Caco-2 (cell line): ENCODE measurements around the gene NSDHL. TPM values are rescaled to one million over a fixed set of nuclear protein-coding genes. Genes with fewer than 3 reads are reported as not detected.

Experiments
- BruUV-seq: library from RNA; stranded (reverse); fragments of 400-500 nt; replicated peaks from 2 replicates; lab custom pipeline; 2021; lab: Mats Ljungman, UMichigan
- CTCF ChIA-PET: fragments of 300-600 bp; sonication (Branson Sonifier 250); formaldehyde crosslinking; loops from one replicate; lab custom pipeline; 2022; ENCODE audit warnings: antibody characterized with exemption; lab: Charles Lee
- POLR2A ChIA-PET: fragments of 300-600 bp; sonication (Branson Sonifier 250); formaldehyde crosslinking; loops from one replicate; lab custom pipeline; 2022; ENCODE audit warnings: antibody characterized with exemption; lab: Charles Lee
- DNase-seq, 2 experiments: peaks; one replicate each; pipeline versions ENCODE4 v3.0.0 to v3.0.0-alpha.2; 2020 to 2022
- H3K27me3 ChIP-seq: replicated peaks from 2 replicates; pipeline ENCODE4 v1.6.0; 2011; ENCODE audit warnings: low read length; ENCODE audit not compliant: control insufficient read depth, insufficient read depth
- H3K36me3 ChIP-seq: 2 replicates; pipeline ENCODE4 v1.5.1; 2011; ENCODE audit warnings: low read length; ENCODE audit not compliant: control insufficient read depth, insufficient read depth
- H3K4me1 ChIP-seq: fragments of 250-450 bp; sonication (Bioruptor Pico); 2 replicates; pipeline ENCODE4 v1.5.1; 2020; ENCODE audit warnings: mild to moderate bottlenecking
- H3K4me3 ChIP-seq: 2 replicates; pipeline ENCODE4 v1.5.1; 2011; ENCODE audit warnings: low read depth, mild to moderate bottlenecking, control low read depth, low read length
- H3K9me3 ChIP-seq: fragments of 250-450 bp; sonication (Bioruptor Pico); 2 replicates; pipeline ENCODE4 v1.5.1; 2020; ENCODE audit warnings: mild to moderate bottlenecking, moderate library complexity
- H3K27ac Mint-ChIP-seq: one replicate; pipeline ENCODE4 v1.8.0; 2022; ENCODE audit warnings: mixed read lengths; ENCODE audit not compliant: unreplicated experiment
- H3K27me3 Mint-ChIP-seq: one replicate; pipeline ENCODE4 v1.8.0; 2022; ENCODE audit warnings: mixed read lengths; ENCODE audit not compliant: insufficient read depth, unreplicated experiment
- H3K36me3 Mint-ChIP-seq: one replicate; pipeline ENCODE4 v1.8.0; 2022; ENCODE audit warnings: mild to moderate bottlenecking, mixed read lengths; ENCODE audit not compliant: insufficient read depth, unreplicated experiment
- H3K4me1 Mint-ChIP-seq: one replicate; pipeline ENCODE4 v1.8.0; 2022; ENCODE audit warnings: low read depth, mixed read lengths; ENCODE audit not compliant: unreplicated experiment
- H3K4me3 Mint-ChIP-seq: one replicate; pipeline ENCODE4 v1.8.0; 2022; ENCODE audit warnings: mild to moderate bottlenecking, moderate library complexity, mixed read lengths; ENCODE audit not compliant: unreplicated experiment
- H3K9me3 Mint-ChIP-seq: one replicate; pipeline ENCODE4 v1.8.0; 2022; ENCODE audit warnings: mixed read lengths; ENCODE audit not compliant: unreplicated experiment
- intact Hi-C: fragments of 100-400 bp; cut with micrococcal nuclease; formaldehyde crosslinking; loops from one replicate; pipeline ENCODE4 v1.10.0; 2022; ENCODE audit not compliant: unreplicated experiment
- total RNA-seq: library from RNA; stranded (reverse); gene quantifications from 2 replicates; pipeline ENCODE4 v1.2.3, GENCODE V29; 2022
- TF ChIP-seq, protein P1 (sequence below), 2 experiments: fragments of 200-600 bp in 1 of 2; IDR thresholded peaks; 1 replicate in 1 of 2; 2 replicates in 1 of 2; pipeline versions ENCODE4 v1.5.1 to v1.8.0; 2011 to 2022; ENCODE audit warnings: antibody characterized with exemption in 1 of 2, control low read depth in 1 of 2, inconsistent platforms in 1 of 2, low read depth in 1 of 2, low read length in 1 of 2, mild to moderate bottlenecking in 1 of 2, moderate library complexity in 1 of 2; ENCODE audit not compliant: insufficient read depth in 1 of 2, severe bottlenecking in 1 of 2, unreplicated experiment in 1 of 2

Gene NSDHL
- total RNA-seq, 1 experiment from 2014 or later = 34.9 TPM

DNA sequence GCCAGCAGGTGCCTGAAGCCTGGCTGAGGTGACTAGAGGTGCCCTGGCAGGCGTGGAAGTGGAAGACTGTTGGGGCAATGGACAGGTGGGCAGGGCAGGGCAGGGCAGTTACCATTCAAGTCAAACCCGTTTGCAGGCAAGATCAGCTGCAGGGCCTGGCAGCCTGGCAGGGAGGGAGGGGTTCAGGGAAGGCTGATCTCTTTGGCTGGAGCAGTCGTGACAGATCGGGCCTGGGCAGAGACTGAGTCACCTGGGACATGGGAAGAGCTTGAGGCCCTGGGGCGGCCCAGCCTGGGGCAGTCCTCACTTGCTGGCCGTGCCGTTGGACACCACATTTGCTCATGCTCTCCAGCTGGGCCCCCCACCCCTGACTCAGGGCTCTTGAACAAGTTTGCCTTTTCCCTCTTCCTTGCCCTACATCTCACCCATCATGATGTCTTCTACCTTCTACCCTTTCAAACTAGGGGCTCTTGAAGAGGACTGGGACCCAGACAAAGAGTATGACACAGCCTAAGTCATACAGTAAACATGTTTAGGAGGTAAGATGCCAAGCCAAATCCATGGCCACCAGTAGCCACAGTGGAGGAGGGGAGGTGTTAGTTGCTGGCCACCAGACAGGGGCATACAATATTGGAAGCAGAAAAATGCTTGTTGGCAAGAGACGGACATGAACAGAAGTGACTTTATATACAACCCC lies 65.0 kb downstream of the NSDHL start:
- Mint-ChIP-seq H3K36me3 (no peaks in the 10 kb centered on the region), H3K27me3 (peaks cover 4% of the 10 kb centered on the region), H3K4me1 (peaks cover 12% of the 10 kb centered on the region), H3K4me3 (no peak overlapping the region), H3K9me3 (no peaks in the 10 kb centered on the region), H3K27ac (peak overlapping the region; percentile 82)
- no peak for DNase-seq
- Histone ChIP-seq H3K9me3 (no peaks in the 10 kb centered on the region), H3K27me3 (no peaks in the 10 kb centered on the region), H3K4me1 (peaks cover 9% of the 10 kb centered on the region), H3K4me3 (no peak overlapping the region), H3K36me3 (no peaks in the 10 kb centered on the region)
- CTCF ChIA-PET = no interaction called here
- POLR2A ChIA-PET = no interaction called here
- BruUV-seq = no TSS peak
- intact Hi-C loops = no loop called here
- TF ChIP-seq, protein P1, sequence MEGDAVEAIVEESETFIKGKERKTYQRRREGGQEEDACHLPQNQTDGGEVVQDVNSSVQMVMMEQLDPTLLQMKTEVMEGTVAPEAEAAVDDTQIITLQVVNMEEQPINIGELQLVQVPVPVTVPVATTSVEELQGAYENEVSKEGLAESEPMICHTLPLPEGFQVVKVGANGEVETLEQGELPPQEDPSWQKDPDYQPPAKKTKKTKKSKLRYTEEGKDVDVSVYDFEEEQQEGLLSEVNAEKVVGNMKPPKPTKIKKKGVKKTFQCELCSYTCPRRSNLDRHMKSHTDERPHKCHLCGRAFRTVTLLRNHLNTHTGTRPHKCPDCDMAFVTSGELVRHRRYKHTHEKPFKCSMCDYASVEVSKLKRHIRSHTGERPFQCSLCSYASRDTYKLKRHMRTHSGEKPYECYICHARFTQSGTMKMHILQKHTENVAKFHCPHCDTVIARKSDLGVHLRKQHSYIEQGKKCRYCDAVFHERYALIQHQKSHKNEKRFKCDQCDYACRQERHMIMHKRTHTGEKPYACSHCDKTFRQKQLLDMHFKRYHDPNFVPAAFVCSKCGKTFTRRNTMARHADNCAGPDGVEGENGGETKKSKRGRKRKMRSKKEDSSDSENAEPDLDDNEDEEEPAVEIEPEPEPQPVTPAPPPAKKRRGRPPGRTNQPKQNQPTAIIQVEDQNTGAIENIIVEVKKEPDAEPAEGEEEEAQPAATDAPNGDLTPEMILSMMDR (IDR thresholded peaks at IDR 0.05; ENCODE audit: insufficient read depth in 1 of 2, low read depth in 1 of 2, low read length in 1 of 2, severe bottlenecking in 1 of 2, unreplicated experiment in 1 of 2) = no peak

DNA sequence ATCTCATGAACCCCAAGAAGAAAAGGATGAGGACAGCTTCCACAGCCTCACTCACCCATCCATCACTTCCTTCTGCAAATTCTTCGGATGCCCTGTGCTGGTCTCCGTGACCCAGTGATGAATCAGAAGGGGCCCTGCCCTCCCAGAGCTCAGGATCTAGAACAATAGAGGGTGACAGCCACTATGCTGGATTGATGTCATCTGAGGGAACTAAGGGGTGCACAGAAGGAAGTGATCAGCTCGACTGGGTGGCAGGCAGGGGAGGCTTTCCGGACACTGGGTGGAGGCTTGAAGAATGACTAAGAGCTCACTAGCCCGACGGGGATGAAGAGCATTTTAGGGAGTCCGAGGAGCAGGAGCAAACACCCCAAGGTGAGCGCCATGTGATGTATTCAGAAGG lies 65.6 kb downstream of the NSDHL start:
- H3K4me3 Mint-ChIP-seq = peak overlapping the region; percentile 51
- POLR2A ChIA-PET = no interaction called here
- H3K27me3 ChIP-seq = no peaks in the 10 kb centered on the region
- H3K36me3 Mint-ChIP-seq = no peaks in the 10 kb centered on the region
- H3K36me3 ChIP-seq = no peaks in the 10 kb centered on the region
- H3K4me1 ChIP-seq = peaks cover 9% of the 10 kb centered on the region
- H3K9me3 Mint-ChIP-seq = no peaks in the 10 kb centered on the region
- H3K4me1 Mint-ChIP-seq = peaks cover 12% of the 10 kb centered on the region
- no peak overlapping the region for H3K4me3 ChIP-seq
- TF ChIP-seq, protein P1 (IDR thresholded peaks at IDR 0.05; ENCODE audit: insufficient read depth in 1 of 2, low read depth in 1 of 2, low read length in 1 of 2, severe bottlenecking in 1 of 2, unreplicated experiment in 1 of 2) = no peak
- H3K27me3 Mint-ChIP-seq = no peaks in the 10 kb centered on the region
- no TSS peak for BruUV-seq
- peak overlapping the region; percentile 82 for H3K27ac Mint-ChIP-seq
- intact Hi-C loops = no loop called here
- DNase-seq = no peak
- CTCF ChIA-PET = no interaction called here
- H3K9me3 ChIP-seq = no peaks in the 10 kb centered on the region

DNA sequence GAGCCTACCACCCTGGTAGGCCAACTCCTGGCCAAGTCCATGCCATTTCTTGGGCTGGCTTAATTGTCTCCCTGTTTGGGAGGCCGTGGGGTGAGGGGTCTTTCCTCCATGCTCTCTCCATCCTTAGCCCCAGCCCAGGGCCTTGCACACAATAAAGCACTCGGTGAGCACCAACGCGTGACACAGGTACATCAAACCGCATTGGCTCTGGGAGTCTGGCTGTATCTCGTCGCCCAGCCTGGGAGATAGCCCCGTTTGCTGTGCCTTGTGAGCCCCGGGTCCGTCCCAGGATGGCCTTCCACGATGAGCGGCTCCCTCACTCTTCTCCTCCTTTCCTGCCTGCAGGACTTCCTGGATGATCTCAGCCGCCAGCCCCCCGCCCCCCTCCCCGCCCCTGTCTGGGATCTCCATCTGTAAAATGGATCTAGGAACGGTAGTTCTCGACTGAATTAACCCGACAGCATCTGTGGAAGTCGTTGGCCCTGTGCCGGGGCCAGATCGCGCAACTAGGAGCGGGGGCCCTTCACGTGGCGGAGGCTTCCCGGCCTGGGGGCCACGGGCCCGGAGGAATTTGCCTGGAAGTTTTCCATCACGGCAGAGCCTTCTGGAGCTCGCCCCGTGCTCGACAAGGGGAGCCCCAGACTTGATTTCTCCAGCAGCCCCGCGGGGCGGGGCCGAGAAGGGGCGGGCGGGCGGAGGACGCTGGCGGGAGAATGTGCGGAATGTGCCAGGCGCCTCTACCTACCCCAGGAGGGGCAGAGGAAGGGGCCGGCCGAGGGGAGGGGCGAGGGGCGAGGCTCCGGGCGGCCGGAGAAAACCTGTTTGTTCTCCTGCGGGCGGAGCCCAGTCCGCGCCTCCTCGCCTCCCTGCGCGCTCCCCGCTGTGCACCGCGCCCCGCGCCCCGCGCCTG lies 66.6 kb downstream of the NSDHL start, which contains the start of gene ZNF185:
TSS of gene ZNF185 (plus strand) at position 846 of the 910 bp plus-strand sequence. CDS start 16,423 bp downstream, outside the sequence.
- peak within 1 kb of the TSS; percentile 82 for H3K27ac Mint-ChIP-seq
- CTCF ChIA-PET = no interaction called here

More for the DNA sequence above, 66.6 kb downstream of the NSDHL start, which contains the start of gene ZNF185:
- no TSS peak for BruUV-seq
- Histone ChIP-seq H3K4me1 (peaks cover 9% of the 10 kb centered on the region), H3K27me3 (no peaks in the 10 kb centered on the region), H3K9me3 (no peaks in the 10 kb centered on the region), H3K4me3 (peak within 1 kb of the TSS; percentile 36), H3K36me3 (no peaks in the 10 kb centered on the region)
- Mint-ChIP-seq H3K36me3 (no peaks in the 10 kb centered on the region), H3K4me1 (peaks cover 12% of the 10 kb centered on the region), H3K27me3 (no peaks in the 10 kb centered on the region), H3K4me3 (peak within 1 kb of the TSS; percentile 51), H3K9me3 (no peaks in the 10 kb centered on the region)
- POLR2A ChIA-PET = no interaction called here
- intact Hi-C loops = no loop called here
- peak; percentile 77 to 80 for DNase-seq
- TF ChIP-seq, protein P1 (IDR thresholded peaks at IDR 0.05; ENCODE audit: insufficient read depth in 1 of 2, low read depth in 1 of 2, low read length in 1 of 2, severe bottlenecking in 1 of 2, unreplicated experiment in 1 of 2) = no peak
